Measurements from ENCODE around the gene TAL1.
"Not testable (repeated sequence)": the region's sequence is repeated elsewhere in the genome, so short reads cannot be mapped to it uniquely, and the experiment has no call there.

The TAL1 gene

DNA sequence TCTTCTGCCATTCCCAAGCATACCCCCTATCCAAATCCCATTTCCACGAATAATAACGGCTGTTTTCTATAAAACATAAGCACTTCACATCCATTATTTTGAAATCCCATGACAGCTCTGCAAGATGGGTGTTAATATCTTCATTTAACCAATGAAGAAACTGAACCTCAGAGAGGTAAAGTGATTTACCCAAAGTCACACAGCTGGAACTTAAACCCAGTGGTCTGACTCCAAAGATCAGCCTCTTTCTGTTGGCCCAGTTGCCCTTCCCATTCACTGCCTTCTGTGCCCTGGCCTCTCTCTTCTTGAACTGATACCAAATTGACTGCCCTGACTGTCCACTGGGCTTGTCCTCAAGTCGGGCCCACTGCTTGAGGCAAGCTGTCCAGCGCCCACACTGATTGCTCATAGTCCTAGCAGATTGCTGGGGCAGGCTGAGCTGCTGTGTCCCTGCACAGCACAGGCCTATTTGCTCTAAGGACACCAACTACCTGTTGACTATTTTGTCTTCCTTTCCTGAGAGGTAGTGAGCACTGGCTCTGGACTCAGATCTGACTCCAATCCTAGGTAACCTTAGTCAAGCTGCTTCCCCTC lies 19.3 kb downstream of the TAL1 start:
- DNase-seq (ENCODE audit: low read depth), result no peak

DNA sequence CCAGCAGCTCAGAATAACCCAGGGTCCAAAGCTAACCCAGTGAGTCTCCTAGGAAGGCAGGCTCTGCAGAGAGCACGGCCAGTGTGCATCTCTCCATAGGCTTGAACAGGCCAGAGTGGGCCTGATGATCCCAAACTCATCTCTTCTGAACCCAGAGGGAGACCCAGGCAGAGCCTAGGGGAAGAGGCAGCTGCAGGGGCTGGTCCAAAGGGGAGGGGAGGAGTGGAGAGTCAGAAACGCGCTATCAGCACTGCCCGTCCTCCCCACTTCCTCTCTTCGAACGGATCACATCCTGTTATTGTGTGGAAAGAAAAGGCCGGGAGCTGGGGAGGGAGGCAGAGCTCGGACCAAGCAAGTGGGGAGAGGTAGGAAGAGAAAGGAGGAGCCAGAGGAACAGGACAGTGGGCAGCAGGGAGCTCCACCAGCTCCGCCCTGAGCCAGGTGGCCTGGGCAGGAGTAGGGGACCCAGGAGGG lies 20.2 kb downstream of the TAL1 start:
- no peak for DNase-seq (ENCODE audit: low read depth)

DNA sequence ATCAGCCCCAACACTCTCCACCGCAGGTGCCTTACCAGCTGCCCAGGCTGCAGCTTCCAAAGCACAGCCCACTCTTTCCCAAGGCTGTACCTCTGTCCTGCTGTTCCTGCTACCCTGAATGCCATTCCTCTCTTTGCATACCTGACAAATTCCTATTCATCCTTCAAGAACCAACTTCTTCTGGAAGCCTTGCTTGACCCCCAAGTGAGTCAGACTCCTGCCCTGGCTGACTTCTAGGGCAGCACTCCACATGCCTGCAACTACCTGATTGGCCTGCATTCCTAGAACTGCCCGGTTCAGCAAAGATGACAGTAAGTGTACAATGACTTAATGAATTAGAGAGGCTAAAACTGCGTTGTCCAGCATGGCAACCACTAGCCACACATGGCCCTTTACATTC lies 21.4 kb downstream of the TAL1 start:
- no peak for DNase-seq (ENCODE audit: low read depth)

DNA sequence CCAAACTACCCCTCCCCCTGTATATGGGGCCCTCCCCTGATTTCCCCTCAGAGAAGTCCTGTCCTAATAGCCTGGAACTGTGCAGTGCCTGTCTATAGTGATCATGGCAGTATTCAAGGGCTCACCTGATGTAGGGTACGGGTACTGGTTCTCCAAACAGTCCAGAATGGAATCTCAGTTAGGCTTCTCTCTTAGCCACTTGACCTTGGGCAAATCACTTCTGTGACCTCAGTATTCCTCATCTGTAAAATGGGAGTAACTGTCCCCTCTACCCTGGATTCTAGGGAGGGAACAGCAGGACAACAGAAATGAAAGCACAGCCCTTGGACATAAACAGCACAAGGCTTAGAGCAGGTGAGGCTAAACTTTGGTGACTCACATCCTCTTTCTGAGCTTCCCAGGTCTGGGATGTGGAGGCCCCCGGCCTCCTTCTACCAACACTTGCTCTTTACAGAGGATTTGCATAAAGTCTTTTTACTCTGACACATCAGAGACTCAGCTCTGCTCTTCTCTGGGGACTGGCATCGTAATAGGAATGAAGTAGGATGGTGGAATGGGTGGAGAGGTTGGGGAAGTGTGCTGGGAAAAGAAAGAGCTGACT lies 22.2 kb downstream of the TAL1 start:
- no peak for DNase-seq (ENCODE audit: low read depth)

DNA sequence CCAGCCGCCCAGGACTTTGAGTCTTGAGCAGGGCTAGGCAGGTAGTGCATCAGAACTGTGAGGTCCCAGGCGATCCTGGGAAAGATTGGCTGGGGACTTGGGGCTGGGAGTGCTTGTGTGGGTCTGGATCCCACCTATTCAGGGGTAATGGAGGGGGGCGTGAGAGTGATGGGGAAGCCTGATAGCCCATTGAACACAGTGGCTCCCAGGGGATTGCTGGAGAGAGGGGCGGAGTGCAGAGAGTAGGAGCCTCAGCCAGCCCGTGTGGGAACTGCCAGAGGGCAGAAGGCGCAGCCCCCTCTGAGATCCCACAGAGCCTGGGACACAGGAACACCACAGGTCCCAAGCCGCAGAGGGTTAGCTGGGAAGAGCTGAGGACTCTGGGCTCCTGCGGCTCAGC lies 22.9 kb downstream of the TAL1 start:
- DNase-seq (ENCODE audit: low read depth), result no peak

DNA sequence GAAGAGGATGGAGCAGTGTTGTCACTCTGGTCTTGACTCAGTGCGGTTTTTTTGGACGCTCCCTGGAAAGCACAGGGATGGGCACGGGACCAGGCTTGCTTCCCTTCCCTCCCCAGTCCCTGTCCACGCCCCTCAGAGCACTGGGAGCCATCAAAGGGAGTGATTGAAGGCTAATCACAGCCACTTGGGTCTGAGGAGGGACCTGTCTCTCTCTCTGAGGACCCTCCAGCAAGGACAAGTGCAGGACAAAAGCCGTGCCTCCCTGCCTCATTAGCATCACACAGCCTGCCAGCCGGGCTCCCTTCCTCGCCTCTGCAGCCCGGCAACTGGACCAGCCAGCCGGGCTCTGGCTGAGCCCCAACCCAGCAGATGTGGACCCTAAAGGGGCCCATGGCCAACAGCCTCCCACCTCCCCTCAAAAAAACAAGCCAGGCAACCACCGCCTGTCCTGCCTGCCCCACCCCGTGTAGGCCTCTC lies 23.6 kb downstream of the TAL1 start:
- DNase-seq (ENCODE audit: low read depth), result no peak

DNA sequence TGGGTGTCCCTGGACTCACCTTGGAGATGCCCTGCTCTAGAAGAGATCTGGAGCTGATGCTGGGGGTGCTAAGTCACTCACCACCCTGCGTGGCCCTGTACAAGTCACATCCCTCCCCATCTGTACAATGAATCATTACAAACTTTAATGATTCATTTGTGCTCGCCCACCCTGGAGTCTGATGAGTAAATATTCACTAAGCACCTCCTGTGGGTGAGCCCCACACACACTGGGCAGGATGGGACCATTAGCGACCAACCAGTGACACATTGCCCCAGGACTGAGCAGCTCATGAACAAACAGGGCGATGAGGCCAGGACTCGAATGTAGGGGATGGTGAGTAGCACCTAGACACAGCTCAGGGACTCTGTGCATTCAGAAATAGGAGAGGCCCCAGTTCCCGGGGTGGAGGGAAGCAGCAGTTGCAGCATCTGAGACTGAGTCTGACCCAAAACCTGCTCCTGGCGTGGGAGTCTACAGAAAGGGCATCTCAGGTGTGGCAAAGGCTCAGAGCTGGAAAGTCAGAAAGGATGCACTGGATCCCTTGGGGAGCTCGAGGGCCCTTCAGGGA lies 24.1 kb downstream of the TAL1 start:
- no peak for DNase-seq (ENCODE audit: low read depth)

DNA sequence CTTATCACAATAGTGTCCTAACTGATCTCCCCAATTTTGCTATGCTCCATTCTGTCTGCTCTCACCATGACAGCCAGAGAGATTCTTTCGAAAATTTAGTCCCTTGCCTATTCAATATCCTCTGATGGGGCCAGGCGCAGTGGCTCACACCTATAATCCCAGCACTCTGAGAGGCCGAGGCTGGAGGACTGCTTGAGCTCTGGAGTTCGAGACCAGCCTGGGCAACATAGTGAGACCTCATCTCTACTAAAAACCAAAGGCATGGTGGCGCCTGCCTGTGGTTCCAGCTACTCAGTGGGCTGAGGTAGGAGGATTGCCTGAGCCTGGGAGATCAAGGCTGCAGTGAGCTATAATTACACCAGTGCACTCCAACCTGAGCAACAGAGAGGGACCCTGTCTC lies 26.1 kb downstream of the TAL1 start:
- no peak for DNase-seq (ENCODE audit: low read depth)

DNA sequence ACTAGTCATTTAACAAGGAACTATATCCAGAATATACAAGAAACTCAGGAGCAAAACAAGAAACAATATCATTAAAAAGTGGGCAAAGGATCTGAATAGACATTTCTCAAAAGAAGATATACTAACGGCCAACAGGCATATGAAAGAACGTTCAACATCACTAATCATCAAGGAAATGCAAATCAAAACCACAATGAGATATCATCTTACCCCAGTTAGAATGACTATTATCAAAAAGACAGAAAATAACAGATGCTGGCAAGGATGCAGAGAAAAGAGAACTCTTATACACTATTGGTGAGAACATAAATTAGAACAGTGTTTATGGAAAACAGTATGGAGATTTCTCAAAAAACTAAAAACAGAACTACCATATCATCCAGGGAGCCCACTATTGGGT lies 28.5 kb downstream of the TAL1 start:
- not testable (repeated sequence) for DNase-seq (ENCODE audit: low read depth)

DNA sequence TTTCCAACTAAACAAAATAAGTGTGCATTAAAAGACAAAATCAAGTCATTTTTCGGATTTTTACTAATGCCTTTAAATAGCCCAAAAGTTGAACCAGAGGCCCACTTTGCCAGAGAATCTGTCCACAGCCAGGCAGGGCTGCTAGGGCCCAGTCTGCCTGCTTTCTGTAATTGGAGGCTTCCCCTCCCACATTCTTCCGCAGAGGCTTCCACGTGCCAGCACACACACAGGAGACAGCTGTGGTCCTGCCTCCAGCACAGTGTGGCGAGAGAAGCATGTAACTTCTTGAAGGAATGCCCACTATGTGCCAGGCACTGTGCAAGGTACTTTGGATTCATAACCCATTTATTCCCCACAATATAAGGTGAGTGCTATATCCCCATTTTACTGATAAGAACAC lies 30.8 kb downstream of the TAL1 start:
- no peak for DNase-seq (ENCODE audit: low read depth)

DNA sequence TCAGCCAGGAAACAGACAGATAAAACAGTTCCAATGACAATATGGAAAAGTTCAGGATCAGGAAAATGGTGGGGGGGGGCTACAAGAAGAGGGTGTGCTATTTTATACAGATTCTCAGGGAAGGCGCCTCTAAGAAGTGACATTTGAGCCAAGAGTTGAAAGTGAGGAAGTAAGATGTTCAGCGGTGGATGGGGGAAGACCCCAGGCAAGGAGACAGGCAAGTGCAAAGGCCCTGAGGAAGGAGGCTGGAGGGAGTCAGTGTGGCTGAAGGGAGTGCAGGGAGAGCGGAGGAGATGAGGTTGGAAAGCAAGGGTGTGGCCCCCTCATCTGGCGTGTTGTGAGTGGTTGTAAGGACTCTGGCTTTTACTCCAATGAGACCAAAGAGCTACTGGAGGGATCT lies 33.8 kb downstream of the TAL1 start:
- DNase-seq (ENCODE audit: low read depth), result no peak

DNA sequence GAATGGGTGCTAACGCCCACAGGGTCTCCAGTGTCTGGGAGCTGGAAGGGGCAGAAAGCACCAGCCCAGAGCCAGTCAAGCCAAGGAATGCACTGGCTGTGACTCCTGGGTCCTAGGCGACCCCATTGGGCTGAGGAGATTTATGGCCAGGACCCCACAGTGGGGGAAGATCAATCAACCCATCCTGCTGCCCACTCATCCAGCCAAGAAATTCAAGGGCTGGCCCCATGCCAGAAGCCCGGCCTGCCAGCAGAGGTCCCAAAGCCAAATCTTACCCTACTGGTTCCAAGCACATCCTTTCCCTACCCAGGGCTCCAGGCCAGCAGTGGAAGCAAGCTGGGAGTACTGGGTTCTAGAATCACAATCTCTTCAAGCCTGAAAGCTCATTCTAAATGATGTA lies 35.4 kb downstream of the TAL1 start:
- no peak for DNase-seq (ENCODE audit: low read depth)

DNA sequence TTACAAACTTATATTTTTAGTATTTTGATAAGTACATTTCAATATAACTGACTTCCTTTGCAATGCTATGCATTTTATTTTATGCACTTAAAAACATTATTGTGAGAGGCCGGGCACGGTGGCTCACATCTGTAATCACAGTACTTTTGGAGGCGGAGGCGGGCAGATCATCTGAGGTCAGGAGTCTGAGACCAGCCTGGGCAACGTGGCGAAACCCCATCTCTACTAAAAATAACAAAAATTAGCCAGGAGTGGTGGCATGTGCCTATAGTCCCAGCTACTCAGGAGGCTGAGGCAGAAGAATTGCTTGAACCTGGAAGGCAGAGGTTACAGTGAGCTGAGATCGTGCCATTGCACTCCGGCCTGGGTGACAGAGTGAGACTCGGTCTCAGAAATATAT lies 36.0 kb downstream of the TAL1 start:
- not testable (repeated sequence) for DNase-seq (ENCODE audit: low read depth)

DNA sequence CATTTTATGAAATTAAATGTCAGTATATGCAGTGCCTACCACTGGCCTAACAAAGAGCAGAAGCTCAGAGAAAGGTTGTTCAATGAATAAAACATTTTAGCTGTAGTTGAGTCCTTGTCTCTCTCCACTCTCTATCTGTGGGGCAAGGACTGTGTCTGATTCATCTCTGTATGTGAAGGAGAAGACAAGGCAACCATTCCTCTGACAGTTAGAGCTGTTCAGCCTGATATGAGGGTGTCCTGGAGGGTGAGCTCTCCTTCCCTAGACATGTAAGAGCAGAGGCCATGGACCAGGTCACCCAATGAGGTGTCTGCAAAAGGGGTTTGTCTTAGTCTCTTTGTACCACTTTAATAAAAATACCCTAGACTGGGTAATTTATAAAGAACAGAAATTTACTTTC lies 37.7 kb downstream of the TAL1 start:
- no peak for DNase-seq (ENCODE audit: low read depth)

DNA sequence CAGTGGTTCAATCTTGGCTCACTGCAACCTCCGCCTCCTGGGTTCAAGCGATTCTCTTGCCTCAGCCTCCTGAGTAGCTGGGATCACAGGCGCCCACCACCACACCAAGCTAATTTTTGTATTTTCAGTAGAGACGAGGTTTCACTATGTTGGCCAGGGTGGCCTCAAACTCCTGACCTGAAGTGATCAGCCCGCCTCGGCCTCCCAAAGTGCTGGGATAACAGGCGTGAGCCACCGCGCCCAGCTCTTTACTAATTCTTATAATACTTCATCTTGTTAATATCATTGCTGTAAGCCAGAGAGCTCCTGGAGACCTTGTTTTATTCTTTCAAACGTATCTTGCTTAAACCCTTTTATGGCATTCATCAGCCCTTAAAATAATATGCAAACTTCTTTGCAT lies 38.5 kb downstream of the TAL1 start:
- not testable (repeated sequence) for DNase-seq (ENCODE audit: low read depth)

DNA sequence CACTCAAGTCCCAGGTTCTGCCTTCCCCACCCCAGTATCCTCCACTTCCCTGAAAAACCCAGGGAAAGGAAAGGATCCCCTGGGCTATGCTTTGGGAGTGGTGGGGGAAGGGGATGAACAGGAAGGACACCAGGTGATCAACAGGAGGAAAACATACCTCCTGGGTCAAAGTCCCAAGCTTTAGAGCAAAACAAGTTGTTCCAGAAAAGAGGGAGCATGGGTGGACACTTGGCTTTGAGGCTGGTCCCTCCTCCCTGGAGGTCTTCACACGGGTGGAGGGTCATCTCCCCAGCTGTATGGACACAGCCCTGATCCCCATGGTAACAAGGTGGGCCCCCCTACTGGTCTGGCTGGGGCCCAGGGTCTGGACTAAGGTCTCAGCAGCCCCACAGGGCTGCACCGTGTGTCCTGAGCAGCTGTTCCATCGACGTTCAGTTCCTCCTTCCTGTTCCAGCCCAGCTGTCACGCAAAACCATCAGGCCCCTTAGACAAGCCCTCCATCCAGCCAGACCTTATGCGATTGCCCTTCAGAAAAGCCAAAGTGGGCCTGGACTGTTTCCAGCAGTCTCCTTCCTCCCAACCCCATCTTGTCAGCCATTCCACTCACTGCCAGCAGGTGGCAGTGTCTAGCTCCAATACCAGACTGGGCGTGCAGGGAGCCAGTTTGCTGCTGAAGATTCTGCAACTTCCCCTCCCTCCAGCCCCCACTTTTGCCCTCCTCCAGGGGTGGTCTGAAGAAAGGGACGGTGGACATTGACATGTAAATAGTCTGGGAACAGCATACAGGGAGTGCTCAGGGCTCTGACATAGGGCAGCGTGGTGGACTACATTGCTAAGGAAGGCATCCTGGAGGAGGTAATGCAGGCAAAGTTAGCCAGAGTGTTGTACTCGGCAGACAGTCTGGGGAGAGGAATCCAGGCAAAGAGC lies 39.3 kb downstream of the TAL1 start:
- DNase-seq (ENCODE audit: low read depth), result peak; percentile 61

DNA sequence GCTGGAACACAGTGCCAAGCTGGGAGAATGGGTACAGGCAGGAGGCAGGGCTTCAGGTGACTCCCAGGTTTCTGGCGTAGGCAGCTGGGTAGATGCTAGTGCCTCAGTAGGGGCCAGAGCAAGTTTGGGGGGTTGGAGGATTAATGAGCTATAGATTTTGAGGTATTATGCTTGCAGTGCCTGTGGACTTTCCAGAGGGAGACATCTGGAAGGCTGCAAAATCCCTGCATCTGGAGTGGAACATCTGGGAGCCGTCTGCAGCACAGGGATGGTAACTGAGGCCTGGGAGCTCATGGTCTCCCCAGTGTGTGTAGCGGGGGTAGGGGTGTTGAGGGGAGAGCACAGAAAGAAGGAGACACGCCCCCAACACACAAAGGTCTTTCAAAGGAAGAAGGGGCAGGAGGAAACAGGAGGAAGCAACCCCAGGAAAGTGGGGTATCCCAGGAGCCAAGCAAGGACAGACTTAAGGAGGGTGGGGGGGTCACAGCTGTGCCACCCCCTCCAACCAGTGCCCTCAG lies 40.0 kb downstream of the TAL1 start:
- DNase-seq (ENCODE audit: low read depth), result no peak

DNA sequence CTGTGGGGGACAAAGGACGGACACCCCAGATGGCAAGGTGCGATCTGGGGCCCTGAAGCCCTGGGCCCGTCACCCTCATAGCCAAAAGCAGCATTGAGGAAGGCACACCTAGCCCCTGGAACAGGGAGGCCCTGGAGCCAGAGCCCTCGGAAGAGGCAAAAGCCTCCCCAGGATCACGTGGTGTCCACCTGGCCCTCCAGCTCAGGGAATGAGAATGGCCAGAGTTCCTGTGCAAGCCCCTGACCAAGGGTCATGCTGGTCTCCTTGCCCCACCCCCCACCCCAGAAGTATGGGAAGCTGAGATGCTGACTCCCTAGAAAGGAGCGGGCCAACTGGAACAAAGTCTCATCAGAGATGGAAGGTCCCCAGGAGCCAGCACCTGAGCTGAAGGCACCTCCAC lies 41.2 kb downstream of the TAL1 start:
- DNase-seq (ENCODE audit: low read depth), result no peak

DNA sequence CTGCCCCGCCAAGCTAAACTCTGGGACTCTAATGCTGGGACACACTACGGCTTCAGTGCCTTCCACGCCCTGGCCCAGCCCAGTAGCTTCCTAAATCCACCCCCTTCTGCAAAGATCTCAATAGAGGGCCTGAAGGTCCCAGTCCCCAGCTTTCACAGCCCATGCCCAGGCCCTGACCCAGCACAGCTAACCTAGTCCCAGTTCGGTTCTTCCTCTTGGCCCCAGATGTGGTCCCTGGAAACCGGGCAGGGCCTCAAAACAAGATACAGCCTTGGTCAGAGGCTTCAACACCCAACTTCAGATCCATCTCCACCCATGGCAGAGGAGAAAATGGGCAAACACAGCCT lies 41.5 kb downstream of the TAL1 start:
- DNase-seq (ENCODE audit: low read depth), result no peak

DNA sequence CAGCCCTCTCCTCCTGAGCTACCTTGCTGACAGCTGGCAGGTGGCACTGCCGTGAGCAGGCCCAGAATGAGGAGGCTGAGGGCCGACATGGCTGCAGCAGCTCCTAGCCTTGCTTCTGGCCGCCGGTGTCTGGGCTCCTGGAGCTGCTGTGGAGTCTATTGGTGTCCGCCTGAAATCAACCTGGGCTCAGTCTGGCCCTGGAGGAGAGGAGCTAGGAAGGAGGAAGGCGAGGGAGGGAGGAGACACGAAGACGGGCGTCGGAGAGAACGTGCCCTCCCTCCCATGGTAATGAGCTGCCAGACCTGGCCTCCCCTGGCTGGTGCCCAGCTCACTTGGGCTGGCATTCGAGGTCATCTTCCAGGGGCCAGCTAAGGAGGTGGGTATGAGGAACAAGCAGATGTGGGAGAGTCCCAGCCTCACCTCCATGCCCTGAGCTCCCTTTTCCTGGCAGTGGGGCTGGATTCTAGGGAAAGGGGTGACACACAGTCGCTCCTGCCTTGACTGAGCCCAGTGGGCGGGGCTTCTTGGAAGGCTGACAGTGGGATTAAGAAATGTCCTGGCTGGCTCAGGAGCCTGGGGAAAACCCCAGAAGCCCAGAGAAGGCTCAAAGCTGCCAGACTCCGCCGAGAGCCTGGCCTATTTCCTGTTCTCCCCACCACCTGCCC lies 42.0 kb downstream of the TAL1 start, which contains the start of gene PDZK1IP1:
PDZK1IP1 (minus strand) TSS at position 193 of the 665 bp plus-strand sequence; CDS start at position 89, 104 bp downstream.
- no peak for DNase-seq (ENCODE audit: low read depth)
